IPS DF 4.7 (cell line): ENCODE results near the gene ZNF804A.

Experiments
- DNase-seq: peaks from one replicate; pipeline ENCODE4 v3.0.0-alpha.2; 2013; ENCODE audit warnings: low spot score; ENCODE audit errors: extremely low read depth

ZNF804A gene

GRCh38 chr2:184936761-184937160 lies 338.4 kb downstream of the ZNF804A start:
- DNase-seq = no peak

DNA sequence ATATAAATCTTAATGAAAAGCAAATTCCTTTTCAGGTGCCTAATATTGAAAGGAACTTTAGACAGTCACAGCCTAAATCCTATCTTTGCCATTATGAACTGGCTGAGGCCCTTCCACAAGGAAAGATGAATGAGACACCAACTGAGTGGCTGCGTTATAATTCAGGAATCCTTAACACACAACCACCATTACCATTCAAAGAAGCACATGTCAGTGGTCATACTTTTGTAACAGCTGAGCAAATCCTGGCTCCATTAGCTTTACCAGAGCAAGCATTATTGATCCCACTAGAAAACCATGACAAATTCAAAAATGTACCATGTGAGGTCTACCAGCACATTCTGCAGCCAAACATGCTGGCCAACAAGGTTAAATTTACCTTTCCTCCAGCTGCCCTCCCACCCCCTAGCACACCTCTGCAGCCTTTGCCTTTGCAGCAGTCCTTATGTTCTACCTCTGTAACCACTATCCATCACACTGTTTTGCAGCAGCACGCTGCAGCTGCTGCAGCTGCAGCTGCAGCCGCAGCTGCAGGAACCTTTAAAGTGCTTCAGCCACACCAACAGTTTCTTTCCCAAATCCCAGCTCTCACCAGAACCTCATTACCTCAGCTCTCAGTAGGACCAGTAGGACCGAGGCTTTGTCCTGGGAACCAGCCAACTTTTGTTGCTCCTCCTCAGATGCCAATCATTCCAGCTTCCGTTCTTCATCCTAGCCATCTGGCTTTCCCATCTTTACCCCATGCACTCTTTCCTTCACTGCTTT lies 340.1 kb downstream of the ZNF804A start:
- no peak for DNase-seq

DNA sequence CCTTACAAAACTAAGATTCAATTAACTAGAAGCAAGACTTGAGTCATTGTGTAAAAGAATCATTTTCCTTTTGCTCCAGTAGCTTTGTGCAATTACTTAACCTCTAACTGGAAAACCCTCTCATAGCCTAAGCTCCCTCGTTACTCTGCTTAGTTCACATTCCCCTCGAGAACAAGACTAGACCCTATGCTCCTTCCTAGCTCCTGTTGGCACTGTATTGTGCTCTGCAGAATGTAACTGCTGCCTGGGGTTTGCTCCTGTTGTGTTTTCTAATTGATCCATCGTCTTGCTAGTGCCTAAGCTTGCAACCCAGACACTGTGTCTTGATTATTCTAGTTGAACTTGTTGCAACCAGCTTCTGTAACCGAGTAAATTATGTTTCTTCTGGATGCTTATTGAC lies 347.0 kb downstream of the ZNF804A start:
- DNase-seq = no peak

DNA sequence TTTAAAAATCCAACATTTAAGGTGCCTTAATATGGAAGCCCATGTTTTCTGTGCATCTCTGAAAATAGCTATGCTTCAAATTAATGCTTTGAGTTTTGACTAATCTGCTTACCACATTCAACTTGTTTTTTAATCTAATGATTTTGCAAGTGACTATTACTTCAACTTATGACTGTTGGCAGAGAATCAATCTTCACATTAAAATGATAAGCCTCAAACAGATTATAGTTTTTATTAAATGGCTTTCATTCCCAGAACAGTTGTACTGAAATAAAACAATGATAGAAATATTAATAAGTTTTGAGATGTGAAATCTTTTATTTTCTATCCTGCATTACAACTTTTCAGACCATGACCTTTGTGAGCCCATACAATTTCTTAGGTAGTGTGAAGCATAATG lies 347.5 kb downstream of the ZNF804A start:
- DNase-seq = no peak

DNA sequence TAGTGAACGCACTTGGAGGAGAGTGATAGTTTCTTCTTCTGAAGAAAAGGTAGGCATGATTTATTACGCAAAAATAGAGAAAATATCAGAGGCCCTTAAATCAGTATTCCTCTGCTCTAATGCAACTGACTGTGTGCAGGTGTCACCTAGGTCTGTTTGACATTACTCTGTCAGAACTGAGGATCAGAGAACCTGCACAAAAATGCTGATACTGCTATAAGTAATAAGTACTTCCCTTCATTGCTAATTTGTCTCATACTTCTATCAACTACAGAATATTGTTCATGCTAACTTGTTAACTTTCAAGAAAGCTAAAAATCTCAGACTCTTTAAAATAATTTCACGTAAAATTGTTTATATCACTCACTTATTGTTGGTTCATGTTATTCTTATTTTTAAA lies 358.5 kb downstream of the ZNF804A start:
- no peak for DNase-seq

- DNase-seq = no peak
Measured at GRCh38 chr2:184971546-184972068, 373.3 kb downstream of the ZNF804A start.
